Activated CD8-positive, alpha-beta memory T cell treated with anti-CD3 and anti-CD28 coated beads for 48 hours (primary cell): ENCODE results near the gene BDH1.
"Not testable (repeated sequence)": the region's sequence is repeated elsewhere in the genome, so short reads cannot be mapped to it uniquely, and the experiment has no call there.

Experiments
- DNase-seq, 3 experiments: peaks; one replicate each; pipeline ENCODE4 v3.0.0-alpha.2; 2020; ENCODE audit warnings: low read depth in 2 of 3, low spot score in 2 of 3

Gene BDH1, protein sequence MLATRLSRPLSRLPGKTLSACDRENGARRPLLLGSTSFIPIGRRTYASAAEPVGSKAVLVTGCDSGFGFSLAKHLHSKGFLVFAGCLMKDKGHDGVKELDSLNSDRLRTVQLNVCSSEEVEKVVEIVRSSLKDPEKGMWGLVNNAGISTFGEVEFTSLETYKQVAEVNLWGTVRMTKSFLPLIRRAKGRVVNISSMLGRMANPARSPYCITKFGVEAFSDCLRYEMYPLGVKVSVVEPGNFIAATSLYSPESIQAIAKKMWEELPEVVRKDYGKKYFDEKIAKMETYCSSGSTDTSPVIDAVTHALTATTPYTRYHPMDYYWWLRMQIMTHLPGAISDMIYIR

DNA sequence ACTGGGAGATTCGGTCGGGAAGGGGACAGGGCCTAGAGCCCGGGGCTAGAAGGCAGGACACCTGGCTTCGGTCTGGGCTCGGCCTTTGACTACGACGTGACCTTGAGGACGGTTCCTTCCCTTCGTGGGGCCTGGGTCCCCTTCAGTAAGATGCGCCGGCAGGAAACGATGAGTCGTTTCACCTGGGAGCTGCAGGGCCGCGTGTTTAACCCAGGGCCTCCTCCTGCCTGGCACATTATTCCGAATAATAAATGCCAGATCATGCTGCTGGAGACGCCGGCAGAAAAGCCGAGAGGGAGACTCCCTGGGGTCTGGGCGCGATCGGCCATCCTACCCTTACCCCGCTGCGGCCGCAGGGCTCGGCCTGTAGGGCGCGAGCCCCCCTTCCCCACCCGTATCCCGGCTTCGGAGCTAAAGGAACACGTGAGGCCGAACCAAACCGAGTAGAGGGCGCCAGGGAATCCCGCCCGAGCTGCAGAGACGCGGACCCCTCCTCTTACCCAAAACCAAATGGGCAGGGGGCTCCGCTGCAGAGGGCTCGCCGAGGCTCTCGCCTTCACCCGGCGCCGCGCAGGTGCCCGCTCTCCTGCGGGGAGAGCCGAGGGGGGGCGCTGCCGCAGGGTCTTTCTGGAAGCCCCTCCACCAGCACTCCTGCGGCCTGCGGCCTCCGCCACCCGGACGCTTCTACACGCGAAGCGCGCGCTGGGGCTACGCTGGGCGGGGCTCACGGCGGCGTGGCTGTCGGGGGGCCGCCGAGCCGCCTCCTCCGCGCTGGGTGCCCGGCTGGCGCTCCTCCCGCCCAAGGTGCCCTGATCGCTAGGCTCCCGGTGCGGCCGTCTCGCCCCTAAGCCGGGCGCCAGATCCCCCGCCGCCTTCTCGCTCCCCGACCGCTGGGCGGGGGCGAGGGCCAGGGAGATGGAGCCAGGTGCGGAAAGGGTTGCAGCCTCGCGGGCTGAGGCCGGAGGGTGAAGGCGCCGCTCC is at the start of gene BDH1:
Gene BDH1, minus strand, starts transcription at position 688 of the 981 bp plus-strand sequence. CDS start 9,525 bp downstream, outside the sequence.
- peak; percentile 42 to 75 (median 63) for DNase-seq

DNA sequence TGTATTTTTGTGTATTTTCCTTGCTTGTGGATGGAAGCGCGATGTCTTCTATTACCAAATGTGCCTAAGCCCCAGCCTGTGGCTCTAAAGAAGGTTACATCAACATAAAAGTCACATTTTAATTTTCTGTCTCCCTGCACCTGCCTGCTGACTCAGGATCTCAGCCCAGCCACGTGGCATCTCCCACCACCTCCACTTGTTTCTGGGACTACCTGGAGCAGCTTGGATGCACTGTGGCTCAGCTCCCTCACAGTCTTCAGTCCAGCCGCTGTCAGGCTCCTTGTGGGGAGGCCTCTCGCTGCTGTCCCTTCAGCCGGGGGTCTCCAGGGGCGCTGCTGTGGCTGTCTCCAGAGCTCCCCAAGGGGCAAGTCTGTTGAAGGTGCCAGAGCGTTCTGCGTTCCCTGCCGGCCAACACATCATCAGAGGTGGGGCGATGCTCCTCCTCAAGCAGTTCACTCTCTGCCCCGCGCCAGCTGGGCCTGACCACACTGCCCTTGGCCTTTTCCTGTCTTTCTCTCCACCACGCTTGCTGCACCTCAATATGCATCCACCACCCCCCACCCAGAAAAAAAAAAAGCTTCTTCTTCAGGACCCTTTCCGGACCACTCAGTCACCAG is 47.7 kb upstream of the BDH1 start:
- DNase-seq: no peak

- not testable (repeated sequence) for DNase-seq
These were observed 46.6 kb upstream of the BDH1 start for GRCh38 chr3:197602351-197602750.

GRCh38 chr3:197601566-197601840 is 45.7 kb upstream of the BDH1 start:
- not testable (repeated sequence) for DNase-seq

GRCh38 chr3:197600796-197601565 is 45.2 kb upstream of the BDH1 start:
- DNase-seq: no peak

- peak; percentile 33 to 61 (median 39) for DNase-seq
These were observed 43.5 kb upstream of the BDH1 start for GRCh38 chr3:197599089-197599765.

DNA sequence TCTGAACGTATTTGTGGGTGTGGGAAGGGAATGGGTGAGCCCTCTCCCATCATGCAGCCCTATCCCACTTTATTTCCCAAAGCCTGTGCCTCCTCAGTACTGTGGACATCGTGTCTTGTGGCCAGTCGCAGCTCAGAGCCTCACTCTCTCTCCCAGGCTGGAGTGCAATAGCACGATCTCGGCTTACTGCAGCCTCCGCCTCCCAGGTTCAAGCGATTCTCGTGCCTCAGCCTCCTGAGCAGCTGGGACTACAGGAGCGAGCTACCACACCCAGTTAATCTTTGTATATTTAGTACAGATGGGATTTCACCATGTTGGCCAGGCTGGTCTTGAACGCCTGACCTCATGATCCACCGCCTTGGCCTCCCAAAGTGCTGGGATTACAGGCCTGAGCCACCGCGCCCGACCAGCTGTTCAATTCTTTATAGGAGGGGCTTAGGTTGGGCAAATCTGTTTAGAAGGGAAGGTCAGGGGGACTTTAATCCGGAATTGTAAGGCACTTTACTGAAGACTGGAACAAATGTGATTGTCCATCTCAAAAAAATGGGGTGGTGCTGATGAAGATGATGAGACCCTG is 42.7 kb upstream of the BDH1 start:
- DNase-seq: no peak

- no peak for DNase-seq
These were observed 41.6 kb upstream of the BDH1 start for GRCh38 chr3:197597335-197597734.

DNA sequence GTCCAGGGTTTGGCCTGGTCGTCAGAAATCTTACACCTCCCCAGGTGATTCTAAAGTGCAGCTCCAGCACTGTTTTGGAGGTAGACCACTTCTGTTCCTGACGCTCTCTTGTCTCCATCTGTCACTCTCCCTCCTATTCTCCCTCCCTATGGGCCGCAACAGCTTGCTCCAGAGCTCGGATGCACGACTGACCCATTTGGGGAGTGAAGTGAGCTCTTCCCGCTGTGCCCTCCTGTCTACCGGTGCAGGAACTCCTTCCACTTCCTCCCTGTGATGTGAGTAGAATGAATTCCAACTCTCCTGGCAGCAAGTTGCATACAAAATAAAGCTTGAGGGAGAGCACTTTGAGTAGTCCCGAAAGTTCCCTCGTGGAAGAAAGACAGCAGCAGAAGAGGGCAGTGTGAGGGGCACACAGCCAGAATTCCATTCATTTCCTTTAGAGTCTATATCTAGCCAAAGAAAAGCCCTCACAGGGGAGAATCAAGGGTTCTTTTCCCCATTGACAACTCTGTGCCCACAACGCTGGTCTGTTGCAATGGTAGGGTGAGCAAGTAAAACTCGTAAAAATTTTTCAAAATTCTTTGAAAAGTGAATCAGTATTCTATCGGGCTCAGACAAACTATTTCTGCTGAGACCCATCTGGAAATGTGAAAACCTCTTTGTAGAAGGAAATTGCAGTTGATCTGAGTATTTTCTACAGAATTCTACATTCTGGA is 39.9 kb upstream of the BDH1 start:
- DNase-seq: no peak

- DNase-seq: no peak
These were observed 37.2 kb upstream of the BDH1 start for GRCh38 chr3:197593046-197593380.

DNA sequence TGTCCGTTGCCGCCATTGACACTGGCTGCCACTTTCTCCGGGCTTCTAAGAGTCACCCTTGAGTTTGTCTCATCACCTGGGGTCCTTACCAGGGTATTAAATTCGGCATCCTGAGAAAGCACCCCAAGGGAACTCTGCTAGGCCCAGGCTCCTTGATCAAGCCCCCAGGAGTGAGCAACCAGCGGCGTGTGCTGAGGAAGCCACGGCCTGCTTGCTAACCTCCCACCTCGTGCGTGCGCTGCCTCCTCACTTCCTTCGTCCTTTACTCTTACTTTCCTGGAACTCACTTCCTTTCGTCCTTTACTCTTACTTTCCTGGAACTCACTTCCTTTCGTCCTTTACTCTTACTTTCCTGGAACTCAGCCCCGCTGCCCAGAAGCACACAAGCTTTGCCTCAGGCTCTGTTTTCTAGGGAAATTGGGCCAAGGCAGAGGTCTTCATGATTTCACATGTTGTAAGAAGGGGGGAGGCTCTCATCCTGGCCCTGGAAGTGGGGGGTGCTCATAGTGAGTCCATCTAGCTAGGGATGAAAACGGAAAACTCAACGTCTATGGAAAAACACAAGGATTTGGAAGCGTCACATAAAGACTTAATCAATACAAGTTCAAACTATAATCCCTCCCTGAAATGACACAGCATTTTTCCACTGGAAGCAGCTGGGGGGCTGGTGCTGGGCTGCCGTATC is 36.7 kb upstream of the BDH1 start:
- peak in 1 of 3 experiments; percentile 15 for DNase-seq

GRCh38 chr3:197591816-197592215 is 36.0 kb upstream of the BDH1 start:
- DNase-seq: no peak

GRCh38 chr3:197590313-197590962 is 34.7 kb upstream of the BDH1 start:
- DNase-seq: no peak

DNA sequence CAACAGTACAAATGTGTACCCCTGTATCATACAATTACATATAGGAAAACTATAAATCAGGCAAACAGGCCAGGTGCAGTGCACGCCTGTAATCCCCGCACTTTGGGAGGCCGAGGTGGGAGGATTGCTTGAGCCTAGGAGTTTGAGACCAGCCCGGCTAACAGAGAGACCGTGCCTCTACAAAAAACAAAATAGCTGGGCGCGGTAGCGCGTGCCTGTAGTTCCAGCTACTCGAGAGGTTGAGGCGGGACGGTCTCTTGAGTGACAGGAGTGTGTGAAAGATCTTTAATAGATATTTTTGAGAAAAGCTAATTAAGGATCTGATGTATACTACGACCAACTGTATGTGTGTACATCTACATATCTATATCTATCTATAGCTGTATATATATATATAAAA is 33.8 kb upstream of the BDH1 start:
- DNase-seq: no peak

DNA sequence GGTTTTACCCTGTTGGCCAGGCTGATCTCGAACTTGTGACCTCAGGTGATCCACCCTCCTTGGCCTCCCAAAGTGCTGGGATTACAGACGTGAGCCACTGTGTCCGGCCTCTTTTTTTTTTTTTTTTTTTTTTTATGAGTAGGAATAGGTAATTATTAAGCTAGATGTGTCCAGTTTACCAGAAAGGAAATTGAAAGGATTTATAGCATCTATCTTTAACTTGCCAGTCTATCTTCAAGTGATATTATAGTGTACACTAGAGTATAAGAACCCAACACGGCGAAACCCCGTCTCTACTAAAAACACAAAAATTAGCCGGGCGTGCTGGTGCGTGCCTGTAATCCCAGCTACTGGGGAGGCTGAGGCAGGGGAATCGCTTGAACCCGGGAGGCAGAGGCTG is 31.0 kb upstream of the BDH1 start:
- DNase-seq: not testable (repeated sequence)

- no peak for DNase-seq
These were observed 30.4 kb upstream of the BDH1 start for GRCh38 chr3:197586181-197586580.

DNA sequence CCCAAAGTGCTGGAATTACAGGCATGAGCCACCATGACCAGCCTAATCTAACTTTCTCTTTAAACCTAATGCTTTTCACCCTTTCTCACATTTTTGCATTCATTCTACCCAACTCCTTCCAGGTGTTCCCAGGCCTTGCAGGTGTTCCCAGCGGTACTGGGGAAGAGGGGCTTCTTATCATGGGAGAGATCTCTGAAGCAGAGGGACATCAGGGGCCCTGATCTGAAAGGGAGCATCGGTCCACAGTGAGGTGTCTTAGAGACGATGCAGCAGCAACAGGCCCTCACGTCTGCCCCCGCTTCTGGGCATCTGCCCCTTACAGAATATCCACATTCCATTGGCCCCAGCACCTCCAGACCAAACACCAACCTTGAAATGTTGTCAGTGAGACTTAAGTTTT is 29.0 kb upstream of the BDH1 start:
- DNase-seq: no peak

DNA sequence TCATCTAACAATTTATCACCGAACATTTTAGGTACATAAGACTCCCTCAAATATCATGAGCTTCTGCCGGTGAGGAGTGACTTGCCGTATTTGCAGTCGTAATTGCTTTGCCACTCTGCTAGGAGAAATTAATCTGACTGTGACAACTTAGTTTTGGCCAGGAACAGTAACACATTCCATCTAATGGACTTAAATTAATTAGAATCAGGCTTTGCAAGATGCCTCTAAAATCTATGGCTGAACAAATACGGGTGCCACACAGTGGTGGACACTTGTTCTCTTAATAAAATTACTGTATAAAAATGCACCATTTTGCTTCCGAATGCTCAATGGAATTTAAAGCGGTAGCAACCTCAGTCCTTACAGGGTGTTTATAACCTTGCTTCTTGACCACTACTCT is 27.6 kb upstream of the BDH1 start:
- DNase-seq: no peak
